Esophagus squamous epithelium (tissue), 4 donors: ENCODE measurements around the gene TOM1.

Experiments used
- POLR2A ChIP-seq, 4 donors: fragments of 450-650 bp; IDR thresholded peaks; one replicate each; pipeline ENCODE4 v1.6.1; 2017; ENCODE audit warnings: antibody characterized with exemption in 4 of 4, mild to moderate bottlenecking in 4 of 4, moderate library complexity in 3 of 4
- TF ChIP-seq, protein P1 (sequence below), 6 experiments: fragments of 450-650 bp in 4 of 6; fragments of 200-600 bp in 2 of 6; sonication (generic) in 2 of 6; IDR thresholded peaks; one replicate each; pipeline ENCODE4 v1.5.1; 2016 to 2019; ENCODE audit warnings: antibody characterized with exemption in 6 of 6, mild to moderate bottlenecking in 4 of 6, moderate library complexity in 4 of 6

DNA sequence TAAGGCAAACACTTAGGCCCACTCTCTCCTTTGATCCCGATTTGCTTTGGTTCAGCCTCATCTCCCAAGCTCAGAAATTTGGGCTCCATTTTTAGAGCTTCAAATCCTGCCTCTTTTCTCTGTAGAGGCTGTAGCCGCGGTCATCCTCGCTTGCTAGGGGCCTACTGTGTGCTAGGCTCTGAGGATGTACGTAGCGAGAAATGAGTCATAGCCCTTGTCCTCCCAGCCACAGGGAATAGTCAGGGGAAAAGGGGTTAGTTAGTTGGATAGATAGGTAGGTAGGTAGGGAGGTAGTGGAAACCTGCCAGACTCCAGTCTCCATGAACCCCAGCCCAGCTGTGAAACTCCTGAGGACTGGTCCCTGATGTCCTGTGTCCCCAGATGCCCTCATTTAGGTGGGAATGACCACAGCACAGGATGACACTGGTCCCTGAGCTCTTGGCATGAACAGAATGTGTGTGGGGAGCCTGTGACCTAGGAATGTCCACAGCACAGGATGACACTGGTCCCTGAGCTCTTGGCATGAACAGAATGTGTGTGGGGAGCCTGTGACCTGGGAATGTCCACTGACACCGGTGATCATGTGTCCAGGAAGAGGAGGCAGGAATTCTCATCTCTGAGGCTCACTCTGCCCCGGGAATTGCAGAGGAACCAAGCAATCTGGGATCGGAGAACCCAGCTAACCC, 59.8 kb downstream of the TOM1 start:
- no peak for TF ChIP-seq POLR2A (IDR thresholded peaks at IDR 0.05)
- TF ChIP-seq, protein P1, sequence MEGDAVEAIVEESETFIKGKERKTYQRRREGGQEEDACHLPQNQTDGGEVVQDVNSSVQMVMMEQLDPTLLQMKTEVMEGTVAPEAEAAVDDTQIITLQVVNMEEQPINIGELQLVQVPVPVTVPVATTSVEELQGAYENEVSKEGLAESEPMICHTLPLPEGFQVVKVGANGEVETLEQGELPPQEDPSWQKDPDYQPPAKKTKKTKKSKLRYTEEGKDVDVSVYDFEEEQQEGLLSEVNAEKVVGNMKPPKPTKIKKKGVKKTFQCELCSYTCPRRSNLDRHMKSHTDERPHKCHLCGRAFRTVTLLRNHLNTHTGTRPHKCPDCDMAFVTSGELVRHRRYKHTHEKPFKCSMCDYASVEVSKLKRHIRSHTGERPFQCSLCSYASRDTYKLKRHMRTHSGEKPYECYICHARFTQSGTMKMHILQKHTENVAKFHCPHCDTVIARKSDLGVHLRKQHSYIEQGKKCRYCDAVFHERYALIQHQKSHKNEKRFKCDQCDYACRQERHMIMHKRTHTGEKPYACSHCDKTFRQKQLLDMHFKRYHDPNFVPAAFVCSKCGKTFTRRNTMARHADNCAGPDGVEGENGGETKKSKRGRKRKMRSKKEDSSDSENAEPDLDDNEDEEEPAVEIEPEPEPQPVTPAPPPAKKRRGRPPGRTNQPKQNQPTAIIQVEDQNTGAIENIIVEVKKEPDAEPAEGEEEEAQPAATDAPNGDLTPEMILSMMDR (IDR thresholded peaks at IDR 0.05): no peak
